Upper lobe of left lung (tissue), 4 donors: ENCODE data around the gene RNF5.

Experiments used
- POLR2AphosphoS5 ChIP-seq, 2 donors: sonication (generic); formaldehyde crosslinking; IDR thresholded peaks; one replicate each; pipeline ENCODE4 v1.5.1; 2017; ENCODE audit warnings: antibody characterized with exemption in 2 of 2
- TF ChIP-seq, protein P1 (sequence below), 6 experiments: fragments of 450-650 bp in 4 of 6; fragments of 200-600 bp in 2 of 6; sonication (generic) in 2 of 6; IDR thresholded peaks; one replicate each; pipeline ENCODE4 v1.5.1; 2016 to 2019; ENCODE audit warnings: antibody characterized with exemption in 6 of 6

DNA sequence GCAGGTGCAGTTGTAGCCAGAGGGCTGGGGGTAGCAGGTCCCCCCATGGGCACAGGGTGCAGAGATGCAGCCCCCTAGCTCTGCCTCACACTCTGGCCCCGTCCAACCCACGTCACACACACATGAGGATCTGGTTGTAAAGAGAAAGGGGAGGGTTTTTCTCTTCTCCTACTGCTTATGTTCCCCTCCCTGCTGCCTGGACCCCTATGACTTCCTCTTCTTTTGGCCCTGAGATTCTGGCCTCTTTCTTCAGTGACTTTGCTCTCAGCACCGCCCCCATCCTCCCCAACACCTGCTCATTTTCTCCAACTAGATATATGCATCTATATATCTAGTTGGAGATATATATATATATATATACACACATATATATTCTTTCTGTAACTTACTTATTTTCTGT, 35.9 kb downstream of the RNF5 start:
- TF ChIP-seq, protein P1, sequence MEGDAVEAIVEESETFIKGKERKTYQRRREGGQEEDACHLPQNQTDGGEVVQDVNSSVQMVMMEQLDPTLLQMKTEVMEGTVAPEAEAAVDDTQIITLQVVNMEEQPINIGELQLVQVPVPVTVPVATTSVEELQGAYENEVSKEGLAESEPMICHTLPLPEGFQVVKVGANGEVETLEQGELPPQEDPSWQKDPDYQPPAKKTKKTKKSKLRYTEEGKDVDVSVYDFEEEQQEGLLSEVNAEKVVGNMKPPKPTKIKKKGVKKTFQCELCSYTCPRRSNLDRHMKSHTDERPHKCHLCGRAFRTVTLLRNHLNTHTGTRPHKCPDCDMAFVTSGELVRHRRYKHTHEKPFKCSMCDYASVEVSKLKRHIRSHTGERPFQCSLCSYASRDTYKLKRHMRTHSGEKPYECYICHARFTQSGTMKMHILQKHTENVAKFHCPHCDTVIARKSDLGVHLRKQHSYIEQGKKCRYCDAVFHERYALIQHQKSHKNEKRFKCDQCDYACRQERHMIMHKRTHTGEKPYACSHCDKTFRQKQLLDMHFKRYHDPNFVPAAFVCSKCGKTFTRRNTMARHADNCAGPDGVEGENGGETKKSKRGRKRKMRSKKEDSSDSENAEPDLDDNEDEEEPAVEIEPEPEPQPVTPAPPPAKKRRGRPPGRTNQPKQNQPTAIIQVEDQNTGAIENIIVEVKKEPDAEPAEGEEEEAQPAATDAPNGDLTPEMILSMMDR (IDR thresholded peaks at IDR 0.05): no peak
- no peak for TF ChIP-seq POLR2AphosphoS5 (IDR thresholded peaks at IDR 0.05)
